CD14-positive monocyte (primary cell): ENCODE data around the gene GRK2. TPM values are rescaled to one million over a fixed set of nuclear protein-coding genes. Genes with fewer than 3 reads are reported as not detected.
A peak's percentile ranks its signal among the peaks of the same experiment; 100 is the strongest.

Source experiments
- DNase-seq, 3 donors: peaks; one replicate each; pipeline ENCODE4 v3.0.0-alpha.2; 2011 to 2022
- H2AFZ ChIP-seq: 2 replicates; pipeline ENCODE4 v1.6.0; 2012; ENCODE audit warnings: mild to moderate bottlenecking, low read depth, low read length, inconsistent platforms; ENCODE audit not compliant: insufficient read depth, poor library complexity, severe bottlenecking
- H3K27ac ChIP-seq, 2 donors: 1 replicate in 1 of 2; 2 replicates in 1 of 2; pipeline ENCODE4 v1.5.1; 2012 to 2013; ENCODE audit warnings: low read length in 2 of 2, control low read depth in 1 of 2, inconsistent platforms in 1 of 2, low read depth in 1 of 2, mild to moderate bottlenecking in 1 of 2
- H3K27me3 ChIP-seq, 2 donors: one replicate each; pipeline versions ENCODE4 v1.6.0 to v1.6.1; 2011 to 2013; ENCODE audit warnings: low read length in 2 of 2; ENCODE audit not compliant: control insufficient read depth in 2 of 2, insufficient read depth in 2 of 2
- H3K36me3 ChIP-seq, 2 donors: replicated peaks in 1 of 2; 1 replicate in 1 of 2; 2 replicates in 1 of 2; pipeline versions ENCODE4 v1.5.1 to v1.6.1; 2012 to 2013; ENCODE audit warnings: low read length in 2 of 2, control low read depth in 1 of 2, inconsistent platforms in 1 of 2, mild to moderate bottlenecking in 1 of 2; ENCODE audit not compliant: insufficient read depth in 2 of 2, control insufficient read depth in 1 of 2
- H3K4me1 ChIP-seq, 2 donors: 1 replicate in 1 of 2; 2 replicates in 1 of 2; pipeline versions ENCODE4 v1.5.1 to v1.6.1; 2012 to 2013; ENCODE audit warnings: low read length in 2 of 2, control low read depth in 1 of 2, inconsistent platforms in 1 of 2, mild to moderate bottlenecking in 1 of 2, moderate library complexity in 1 of 2; ENCODE audit not compliant: insufficient read depth in 2 of 2, control insufficient read depth in 1 of 2
- H3K4me2 ChIP-seq: replicated peaks from 2 replicates; pipeline ENCODE3; 2012; ENCODE audit warnings: low read length, moderate library complexity, mild to moderate bottlenecking; ENCODE audit not compliant: poor library complexity, severe bottlenecking; ENCODE audit errors: extremely low read depth
- H3K4me3 ChIP-seq, 3 experiments: fragments of 200-600 bp in 1 of 3; sonication (generic) in 1 of 3; replicated peaks in 1 of 3; 1 replicate in 2 of 3; 2 replicates in 1 of 3; pipeline ENCODE4 v1.5.1; 2011 to 2013; ENCODE audit warnings: low read length in 3 of 3, mild to moderate bottlenecking in 3 of 3, control low read depth in 2 of 3, low read depth in 2 of 3, inconsistent platforms in 1 of 3, moderate library complexity in 1 of 3
- H3K79me2 ChIP-seq: 2 replicates; pipeline ENCODE4 v1.6.0; 2012; ENCODE audit warnings: mild to moderate bottlenecking, control low read depth, inconsistent platforms, low read length, moderate library complexity; ENCODE audit not compliant: insufficient read depth
- H3K9ac ChIP-seq: 2 replicates; pipeline ENCODE4 v1.6.0; 2017; ENCODE audit warnings: low read length, mild to moderate bottlenecking; ENCODE audit not compliant: insufficient read depth, poor library complexity, severe bottlenecking
- H3K9me3 ChIP-seq, 2 donors: replicated peaks in 1 of 2; 1 replicate in 1 of 2; 2 replicates in 1 of 2; pipeline versions ENCODE4 v1.5.1 to v1.6.1; 2012 to 2013; ENCODE audit warnings: low read length in 2 of 2, control low read depth in 1 of 2; ENCODE audit not compliant: control insufficient read depth in 1 of 2, insufficient read depth in 1 of 2
- H4K20me1 ChIP-seq: 2 replicates; pipeline ENCODE4 v1.6.0; 2012; ENCODE audit warnings: mild to moderate bottlenecking, low read length, control low read depth, moderate library complexity; ENCODE audit not compliant: insufficient read depth
- H3K27ac Mint-ChIP-seq, 7 donors: one replicate each; pipeline ENCODE4 v1.8.0; 2020; ENCODE audit warnings: mild to moderate bottlenecking in 7 of 7, mixed read lengths in 7 of 7, moderate library complexity in 6 of 7, inconsistent platforms in 2 of 7
- H3K27me3 Mint-ChIP-seq, 3 donors: one replicate each; pipeline ENCODE4 v1.8.0; 2021 to 2022; ENCODE audit warnings: low read depth in 3 of 3, mild to moderate bottlenecking in 3 of 3, mixed read lengths in 3 of 3, moderate library complexity in 3 of 3, inconsistent platforms in 1 of 3
- H3K36me3 Mint-ChIP-seq, 2 donors: one replicate each; pipeline ENCODE4 v1.8.0; 2020; ENCODE audit warnings: mixed read lengths in 2 of 2, inconsistent platforms in 1 of 2, mild to moderate bottlenecking in 1 of 2
- H3K4me1 Mint-ChIP-seq: one replicate; pipeline ENCODE4 v1.8.0; 2020; ENCODE audit warnings: mild to moderate bottlenecking, mixed read lengths
- H3K4me3 Mint-ChIP-seq, 2 donors: one replicate each; pipeline ENCODE4 v1.8.0; 2020; ENCODE audit warnings: mild to moderate bottlenecking in 2 of 2, mixed read lengths in 2 of 2, moderate library complexity in 1 of 2
- H3K9me3 Mint-ChIP-seq, 7 donors: one replicate each; pipeline ENCODE4 v1.8.0; 2020 to 2022; ENCODE audit warnings: mixed read lengths in 7 of 7, mild to moderate bottlenecking in 6 of 7, moderate library complexity in 6 of 7, inconsistent platforms in 2 of 7
- CTCF ChIP-seq: fragments of 200-600 bp; IDR thresholded peaks from one replicate; pipeline ENCODE4 v1.8.0; 2022; ENCODE audit warnings: antibody characterized with exemption, mild to moderate bottlenecking
- WGBS: methylation state at CpG from one replicate; pipeline ENCODE4 v1.1.5; 2013; ENCODE audit warnings: missing lambda C conversion rate; ENCODE audit not compliant: insufficient coverage; 5-methylcytosine and 5-hydroxymethylcytosine counted together
- intact Hi-C, 2 donors: fragments of 100-400 bp; cut with micrococcal nuclease; formaldehyde crosslinking; loops; one replicate each; pipeline versions ENCODE4 v1.15.0 to v1.15.1; 2023
- polyA plus RNA-seq, 3 donors: library from polyadenylated mRNA; depleted of rRNA in 1 of 3; unstranded in 2 of 3; stranded (reverse) in 1 of 3; fragments of 300-500 nt in 2 of 3; fragments of >200 nt in 1 of 3; fragmentation: Illumina TruSeq in 2 of 3; gene quantifications; 1 replicate in 2 of 3; 2 replicates in 1 of 3; pipeline ENCODE4 v1.2.3, GENCODE V29; 2012 to 2021

The GRK2 gene
- polyA plus RNA-seq, 3 donors, result 34.9 to 777 (median 43.0) TPM

GRCh38 chr11:67242548-67242947 lies 23.7 kb upstream of the GRK2 start:
- Histone ChIP-seq H4K20me1 (peaks cover 95% of the 10 kb centered on the region), H3K79me2 (peaks cover 83% of the 10 kb centered on the region), H2AFZ (no peak overlapping the region), H3K27ac (peak overlapping the region in 1 of 2 donors; percentile 60), H3K36me3 (peaks cover 45 to 55% of the 10 kb centered on the region in 2 donors), H3K4me1 (peaks cover 30 to 35% of the 10 kb centered on the region in 2 donors), H3K27me3 (no peaks in the 10 kb centered on the region), H3K4me2 (no peak overlapping the region), H3K4me3 (no peak overlapping the region), H3K9me3 (no peaks in the 10 kb centered on the region), H3K9ac (no peak overlapping the region)
- Mint-ChIP-seq H3K27ac (peak overlapping the region in 6 of 7 donors; percentile 71 to 89 (median 80)), H3K9me3 (no peaks in the 10 kb centered on the region), H3K4me3 (no peak overlapping the region), H3K4me1 (peaks cover 45% of the 10 kb centered on the region), H3K36me3 (peaks cover 52 to 67% of the 10 kb centered on the region in 2 donors), H3K27me3 (peaks cover 0 to 2% (median 1%) of the 10 kb centered on the region in 3 donors)
- intact Hi-C loops, result no loop called here
- no peak for DNase-seq
- no peak for TF ChIP-seq CTCF
- WGBS, result no CpG with 5 or more reads among the region's 1 CpG

GRCh38 chr11:67243051-67243450 lies 23.2 kb upstream of the GRK2 start:
- no peak overlapping the region for H3K9ac ChIP-seq
- Mint-ChIP-seq H3K36me3 (peaks cover 56 to 72% of the 10 kb centered on the region in 2 donors), H3K4me3 (no peak overlapping the region), H3K27ac (peak overlapping the region in 3 of 7 donors; percentile 71 to 82 (median 71)), H3K27me3 (peaks cover 0 to 2% (median 1%) of the 10 kb centered on the region in 3 donors), H3K4me1 (peaks cover 44% of the 10 kb centered on the region), H3K9me3 (no peaks in the 10 kb centered on the region)
- no peaks in the 10 kb centered on the region for H3K9me3 ChIP-seq
- peaks cover 83% of the 10 kb centered on the region for H3K79me2 ChIP-seq
- no peak overlapping the region for H2AFZ ChIP-seq
- H3K4me2 ChIP-seq, result no peak overlapping the region
- H3K36me3 ChIP-seq, result peaks cover 50 to 58% of the 10 kb centered on the region in 2 donors
- no peak for DNase-seq
- H3K4me3 ChIP-seq, result no peak overlapping the region
- H3K4me1 ChIP-seq, result peaks cover 30 to 35% of the 10 kb centered on the region in 2 donors
- no peak for TF ChIP-seq CTCF
- peak overlapping the region in 1 of 2 donors; percentile 60 for H3K27ac ChIP-seq
- WGBS, result 80% methylated on average over 1 of the region's 2 CpGs
- intact Hi-C loops, result no loop called here
- H3K27me3 ChIP-seq, result no peaks in the 10 kb centered on the region
- peaks cover 95% of the 10 kb centered on the region for H4K20me1 ChIP-seq
